RCC 7860 (cell line): ENCODE measurements around the gene SPHK2.
"Not testable (repeated sequence)": the region's sequence is repeated elsewhere in the genome, so short reads cannot be mapped to it uniquely, and the experiment has no call there.

Source experiments
- DNase-seq: peaks from one replicate; pipeline ENCODE4 v3.0.0-alpha.2; 2015; ENCODE audit warnings: low spot score
- FAIRE-seq: peaks from 2 replicates; lab custom pipeline; 2012; peaks lifted over from hg19 to GRCh38; lab: Jason Lieb, UNC

SPHK2 gene

DNA sequence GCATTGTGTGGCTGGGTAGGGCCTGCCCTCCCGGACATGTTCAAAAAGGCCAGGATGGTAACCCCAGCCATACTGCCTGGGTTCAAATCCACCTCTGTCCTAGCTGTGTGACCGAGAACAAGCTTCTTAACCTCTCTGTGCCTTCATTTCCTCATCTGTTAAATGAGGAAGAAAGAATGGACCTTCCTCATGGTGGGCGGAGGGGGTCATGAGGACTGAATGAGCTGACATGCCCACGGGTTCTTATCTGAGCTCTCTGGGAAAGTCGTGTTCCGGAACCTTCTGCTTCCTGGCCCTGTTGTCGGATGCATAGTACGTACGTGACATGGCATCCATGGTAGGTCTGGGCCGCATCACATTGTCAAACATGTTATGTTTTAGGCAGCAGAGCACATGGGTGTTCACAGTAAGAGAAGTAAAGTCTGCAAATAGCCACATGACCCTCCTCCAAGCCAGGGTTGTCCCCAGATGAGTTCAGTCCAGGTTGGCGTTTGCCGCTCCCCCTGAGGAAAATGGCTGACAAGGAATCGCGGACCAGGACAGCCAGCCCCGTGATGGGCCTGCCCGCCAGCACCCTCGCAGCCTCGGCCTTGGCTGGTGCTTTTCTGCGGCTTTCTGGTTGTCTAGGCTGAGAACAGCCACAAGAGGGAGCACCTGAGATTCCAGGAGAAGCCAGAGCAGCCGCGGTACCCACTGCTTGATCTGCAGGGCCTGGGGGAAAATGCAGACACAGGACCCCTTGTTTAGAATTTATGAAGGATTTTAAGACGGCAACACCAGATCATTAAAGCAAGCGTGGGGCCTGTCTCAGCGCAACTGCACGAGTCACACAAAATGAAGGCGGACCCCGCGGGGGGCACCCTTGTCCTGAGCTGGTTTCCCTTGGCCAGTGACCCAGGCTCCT, 55.9 kb downstream of the SPHK2 start:
- DNase-seq (peak; percentile 39), FAIRE-seq (no peak)

DNA sequence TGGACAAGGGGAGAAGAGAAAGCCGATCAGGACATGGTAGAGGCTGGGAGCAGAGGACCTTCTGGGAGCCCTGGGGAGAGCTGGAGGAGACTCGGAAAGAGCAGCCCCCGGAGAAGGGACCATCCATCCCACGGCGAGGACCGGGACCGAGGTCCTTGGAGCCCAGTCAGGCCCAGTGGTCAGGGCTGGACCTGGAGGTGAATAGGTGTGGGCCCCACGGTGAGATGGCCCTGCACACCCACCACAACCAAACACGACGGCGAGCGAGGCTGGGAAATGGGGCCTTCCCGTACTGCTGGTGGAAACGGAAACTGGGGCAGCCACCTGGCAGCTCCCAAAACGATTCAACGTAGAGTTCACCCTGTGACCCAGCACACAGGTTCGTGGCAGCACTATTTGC, 57.2 kb downstream of the SPHK2 start:
- no peak for DNase-seq
- no peak for FAIRE-seq

DNA sequence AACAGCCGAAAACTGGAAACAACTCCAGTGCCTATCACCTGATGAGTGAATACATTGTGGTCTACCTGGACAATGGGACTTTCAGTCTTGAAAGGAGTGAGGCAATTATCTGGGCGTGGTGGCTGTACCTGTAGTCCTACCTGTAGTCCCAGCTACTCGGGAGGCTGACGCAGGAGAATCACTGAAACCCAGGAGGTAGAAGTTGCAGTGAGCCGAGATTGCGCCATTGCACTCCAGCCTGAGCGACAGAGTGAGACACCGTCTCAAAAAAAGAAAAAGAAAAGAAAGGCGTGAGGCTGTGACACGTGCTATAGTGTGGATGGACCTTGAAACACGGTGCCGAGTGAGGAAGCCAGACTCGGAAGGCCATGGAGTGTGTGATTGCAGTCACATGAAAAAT, 57.6 kb downstream of the SPHK2 start:
- no peak for FAIRE-seq
- DNase-seq: no peak

GRCh38 chr19:48678201-48678600, 58.9 kb downstream of the SPHK2 start:
- DNase-seq (no peak), FAIRE-seq (no peak)

DNA sequence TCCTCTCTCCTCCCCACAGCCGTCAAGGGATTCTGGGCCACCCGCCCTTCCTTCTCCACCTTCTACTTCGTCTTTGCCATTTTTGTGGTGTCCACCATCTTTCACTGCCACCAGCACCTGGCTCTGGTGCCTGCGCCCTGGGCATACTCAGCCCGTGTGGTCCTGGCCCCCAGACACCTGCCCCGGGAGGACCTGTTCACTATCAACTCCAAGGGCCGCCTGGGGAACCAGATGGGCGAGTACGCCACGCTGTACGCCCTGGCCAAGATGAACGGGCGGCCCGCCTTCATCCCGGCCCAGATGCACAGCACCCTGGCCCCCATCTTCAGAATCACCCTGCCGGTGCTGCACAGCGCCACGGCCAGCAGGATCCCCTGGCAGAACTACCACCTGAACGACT, 60.7 kb downstream of the SPHK2 start:
- not testable (repeated sequence) for FAIRE-seq

More for the DNA sequence above, 60.7 kb downstream of the SPHK2 start:
- not testable (repeated sequence) for DNase-seq
